Hippocampal formation (tissue), 2 donors: Measurements from ENCODE around the gene ZNF280A.
"Not testable (repeated sequence)": the region's sequence is repeated elsewhere in the genome, so short reads cannot be mapped to it uniquely, and the experiment has no call there.

ENCODE experiments used
- DNase-seq, 2 donors: peaks; one replicate each; lab custom pipeline; 2025; lab: John Stamatoyannopoulos, UW

ZNF280A gene

GRCh38 chr22:22512951-22513350 is 7.1 kb downstream of the ZNF280A start:
- no peak for DNase-seq

- DNase-seq = not testable (repeated sequence)
These were observed 9.2 kb downstream of the ZNF280A start for GRCh38 chr22:22510833-22511232.

GRCh38 chr22:22509912-22510311 is 10.2 kb downstream of the ZNF280A start:
- not testable (repeated sequence) for DNase-seq

GRCh38 chr22:22508274-22509176 is 11.5 kb downstream of the ZNF280A start, which contains the start of gene ZNF280B:
Gene ZNF280B (minus strand): TSS chr22:22508742. CDS start chr22:22489398, 19,344 bp downstream.
- DNase-seq = peak; percentile 39 to 51

GRCh38 chr22:22507743-22508273 is 12.3 kb downstream of the ZNF280A start:
- DNase-seq = no peak

GRCh38 chr22:22506736-22507135 is 13.3 kb downstream of the ZNF280A start:
- DNase-seq = no peak

GRCh38 chr22:22498267-22498666 is 21.8 kb downstream of the ZNF280A start:
- no peak for DNase-seq

GRCh38 chr22:22491589-22491988 is 28.5 kb downstream of the ZNF280A start:
- DNase-seq = not testable (repeated sequence)

GRCh38 chr22:22488736-22489135 is 31.3 kb downstream of the ZNF280A start:
- no peak for DNase-seq

GRCh38 chr22:22487869-22488597 is 32.0 kb downstream of the ZNF280A start:
- DNase-seq = no peak

- DNase-seq = no peak
These were observed 33.0 kb downstream of the ZNF280A start for GRCh38 chr22:22487059-22487458.

GRCh38 chr22:22486132-22486899 is 33.8 kb downstream of the ZNF280A start:
- no peak for DNase-seq

GRCh38 chr22:22485524-22485923 is 34.5 kb downstream of the ZNF280A start:
- no peak for DNase-seq

- no peak for DNase-seq
These were observed 36.0 kb downstream of the ZNF280A start for GRCh38 chr22:22484023-22484422.

GRCh38 chr22:22480940-22481339 is 39.1 kb downstream of the ZNF280A start:
- no peak for DNase-seq

- no peak for DNase-seq
These were observed 40.0 kb downstream of the ZNF280A start for GRCh38 chr22:22479999-22480532.

GRCh38 chr22:22479116-22479515 is 41.0 kb downstream of the ZNF280A start:
- no peak for DNase-seq

- no peak for DNase-seq
These were observed 41.6 kb downstream of the ZNF280A start for GRCh38 chr22:22478470-22478869.

GRCh38 chr22:22474733-22475132 is 45.3 kb downstream of the ZNF280A start:
- no peak for DNase-seq

GRCh38 chr22:22471104-22471503 is 49.0 kb downstream of the ZNF280A start:
- DNase-seq = not testable (repeated sequence)

- no peak for DNase-seq
These were observed 50.5 kb downstream of the ZNF280A start for GRCh38 chr22:22469527-22469926.
